CD8-positive, alpha-beta memory T cell (primary cell): ENCODE measurements around the gene LPIN1. TPM values are rescaled to one million over a fixed set of nuclear protein-coding genes. Genes with fewer than 3 reads are reported as not detected.
"Not testable (repeated sequence)": the region's sequence is repeated elsewhere in the genome, so short reads cannot be mapped to it uniquely, and the experiment has no call there.

Experiments used
- CTCF ChIA-PET: fragments of 350-600 bp; sonication (Branson Sonifier 250); formaldehyde crosslinking; loops from one replicate; lab custom pipeline; 2021; ENCODE audit warnings: antibody characterized with exemption; lab: Charles Lee
- POLR2A ChIA-PET: fragments of 350-600 bp; sonication (Branson Sonifier 250); formaldehyde crosslinking; loops from one replicate; lab custom pipeline; 2021; ENCODE audit warnings: antibody characterized with exemption; lab: Charles Lee
- DNase-seq, 5 donors: peaks; one replicate each; pipeline versions ENCODE4 v3.0.0 to v3.0.0-alpha.2; 2020 to 2022; ENCODE audit warnings: mixed read lengths in 1 of 5
- H3K27ac ChIP-seq: one replicate; pipeline ENCODE4 v1.7.0; 2013; ENCODE audit warnings: low read depth, mild to moderate bottlenecking, low read length, moderate library complexity
- H3K27me3 ChIP-seq: 2 replicates; pipeline ENCODE4 v1.7.0; 2013; ENCODE audit warnings: low read length, mild to moderate bottlenecking; ENCODE audit not compliant: insufficient read depth, poor library complexity, severe bottlenecking
- H3K36me3 ChIP-seq: 2 replicates; pipeline ENCODE4 v1.7.0; 2013; ENCODE audit warnings: mild to moderate bottlenecking, low read length, moderate library complexity; ENCODE audit not compliant: insufficient read depth
- H3K4me1 ChIP-seq: 2 replicates; pipeline ENCODE4 v1.7.0; 2013; ENCODE audit warnings: mild to moderate bottlenecking, low read length, moderate library complexity; ENCODE audit not compliant: insufficient read depth
- H3K4me3 ChIP-seq: 2 replicates; pipeline ENCODE4 v1.7.0; 2013; ENCODE audit warnings: mild to moderate bottlenecking, low read length
- H3K9me3 ChIP-seq: 2 replicates; pipeline ENCODE4 v1.7.0; 2013; ENCODE audit warnings: mild to moderate bottlenecking, low read length
- H3K27ac Mint-ChIP-seq, 8 donors: one replicate each; pipeline ENCODE4 v1.8.0; 2020 to 2021; ENCODE audit warnings: mixed read lengths in 8 of 8, mild to moderate bottlenecking in 6 of 8, inconsistent platforms in 3 of 8, moderate library complexity in 3 of 8
- H3K27me3 Mint-ChIP-seq, 2 donors: one replicate each; pipeline ENCODE4 v1.8.0; 2020 to 2021; ENCODE audit warnings: mixed read lengths in 2 of 2, mild to moderate bottlenecking in 1 of 2, moderate library complexity in 1 of 2
- H3K36me3 Mint-ChIP-seq, 3 donors: one replicate each; pipeline ENCODE4 v1.8.0; 2020 to 2021; ENCODE audit warnings: mixed read lengths in 3 of 3, inconsistent platforms in 1 of 3, mild to moderate bottlenecking in 1 of 3
- H3K4me1 Mint-ChIP-seq, 3 donors: one replicate each; pipeline ENCODE4 v1.8.0; 2020 to 2021; ENCODE audit warnings: mixed read lengths in 3 of 3, inconsistent platforms in 1 of 3, mild to moderate bottlenecking in 1 of 3
- H3K4me3 Mint-ChIP-seq, 7 donors: one replicate each; pipeline ENCODE4 v1.8.0; 2020 to 2021; ENCODE audit warnings: mixed read lengths in 7 of 7, mild to moderate bottlenecking in 6 of 7, moderate library complexity in 4 of 7, inconsistent platforms in 2 of 7
- H3K9me3 Mint-ChIP-seq, 5 donors: one replicate each; pipeline ENCODE4 v1.8.0; 2020 to 2022; ENCODE audit warnings: mixed read lengths in 5 of 5, mild to moderate bottlenecking in 3 of 5, moderate library complexity in 2 of 5, inconsistent platforms in 1 of 5
- polyA plus RNA-seq: library from polyadenylated mRNA; unstranded; fragments of 300-500 nt; fragmentation: Illumina TruSeq; gene quantifications from one replicate; pipeline ENCODE4 v1.2.3, GENCODE V29; 2021
- total RNA-seq, 2 experiments: library from RNA; stranded (reverse); gene quantifications; one replicate each; pipeline ENCODE4 v1.2.3, GENCODE V29; 2021

Gene LPIN1
- total and polyA plus RNA-seq, 3 experiments from 2014 or later: 25.7 to 37.1 (median 34.8) TPM

DNA sequence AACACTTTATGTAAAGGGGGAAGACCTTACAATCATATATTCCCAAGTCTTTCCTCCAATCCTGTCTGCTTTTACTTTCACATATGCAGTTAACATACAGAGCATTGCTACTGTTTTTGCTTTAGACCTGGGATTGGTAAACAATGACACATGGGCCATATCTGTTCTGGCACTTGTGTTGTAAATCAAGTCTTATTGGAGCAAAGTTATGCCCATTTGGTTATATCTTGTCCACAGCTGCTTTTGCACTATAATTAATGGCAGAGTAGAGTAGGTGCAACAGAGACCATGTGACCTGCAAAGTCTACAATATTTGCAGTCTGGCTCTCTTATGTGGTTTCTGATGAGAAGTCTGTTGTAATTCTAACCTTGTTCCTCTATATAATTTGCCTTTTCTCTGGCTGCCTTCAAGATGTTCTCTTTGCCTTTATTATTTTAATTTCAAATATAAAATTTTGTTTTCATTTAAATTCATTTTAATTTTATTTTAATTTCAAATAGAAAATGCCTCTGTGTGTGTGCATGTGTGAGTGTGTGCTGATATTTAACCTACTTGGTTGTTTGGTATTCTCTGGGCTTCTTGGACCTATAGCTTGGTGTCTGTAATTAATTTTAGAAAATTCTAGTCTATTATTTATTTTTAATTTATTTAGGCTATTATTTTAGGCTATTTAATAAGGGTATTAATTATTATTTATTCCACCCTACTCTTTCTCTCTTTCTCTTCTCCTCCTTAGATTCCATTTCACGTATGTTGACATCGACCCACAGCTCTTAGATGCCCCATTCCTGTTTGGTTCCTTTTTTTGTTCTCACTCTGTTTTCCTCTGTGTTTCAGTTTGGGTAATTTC, 16.8 kb upstream of the LPIN1 start:
- Histone ChIP-seq H3K27me3 (no peaks in the 10 kb centered on the region), H3K4me3 (no peak overlapping the region)
- POLR2A ChIA-PET: no interaction called here

DNA sequence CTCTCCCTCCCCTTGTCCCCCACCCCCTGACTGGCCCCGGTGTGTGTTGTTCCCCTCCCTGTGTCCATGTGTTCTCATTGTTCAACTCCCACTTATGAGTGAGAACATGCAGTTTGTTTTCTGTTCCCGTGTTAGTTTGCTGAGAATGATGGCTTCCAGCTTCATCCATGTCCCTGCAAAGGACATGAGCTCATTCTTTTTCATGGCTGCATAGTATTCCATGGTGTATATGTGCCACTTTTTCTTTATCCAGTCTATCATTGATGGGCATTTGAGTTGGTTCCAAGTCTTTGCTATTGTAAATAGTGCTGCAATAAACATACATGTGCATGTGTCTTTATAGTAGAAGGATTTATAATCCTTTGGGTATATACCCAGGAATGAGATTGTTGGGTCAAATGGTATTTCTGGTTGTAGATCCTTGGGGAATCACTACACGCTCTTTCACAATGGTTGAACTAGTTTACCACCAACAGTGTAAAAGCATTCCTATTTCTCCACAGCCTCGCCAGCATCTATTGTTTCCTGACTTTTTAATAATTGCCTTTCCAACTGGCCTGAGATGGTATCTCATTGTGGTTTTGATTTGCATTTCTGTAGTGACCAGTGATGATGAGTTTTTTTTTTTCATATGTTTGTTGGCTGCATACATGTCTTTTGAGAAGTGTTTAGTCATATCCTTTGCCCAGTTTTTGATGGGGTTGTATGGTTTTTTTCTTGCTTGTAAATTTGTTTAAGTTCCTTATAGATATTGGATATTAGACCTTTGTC, 15.0 kb upstream of the LPIN1 start:
- H3K27me3 ChIP-seq, H3K4me1 ChIP-seq, H3K4me1 Mint-ChIP-seq, H3K27ac Mint-ChIP-seq, H3K9me3 Mint-ChIP-seq, H3K9me3 ChIP-seq, H3K36me3 Mint-ChIP-seq, H3K36me3 ChIP-seq, DNase-seq, H3K4me3 Mint-ChIP-seq, H3K4me3 ChIP-seq, H3K27ac ChIP-seq: not testable (repeated sequence)
- ChIA-PET POLR2A (interaction anchor here (0.6 kb wide), 1 partner anchor 12 kb away, joined by 3 read pairs; no protein-coding TSS in a partner anchor), CTCF (interaction anchor here (1.3 to 1.5 kb wide), 3 partner anchors 43 to 48 kb away, joined by 3 to 5 read pairs (median 3); no protein-coding TSS in a partner anchor)
- H3K27me3 Mint-ChIP-seq: peaks cover 7 to 40% of the 10 kb centered on the region in 2 donors

More for the DNA sequence above, 16.8 kb upstream of the LPIN1 start:
- Mint-ChIP-seq H3K4me1 (no peaks in the 10 kb centered on the region), H3K36me3 (peaks cover 0 to 9% (median 2%) of the 10 kb centered on the region in 3 donors), H3K4me3 (no peak overlapping the region), H3K27ac (peak overlapping the region in 1 of 8 donors; percentile 61), H3K27me3 (peaks cover 11 to 44% of the 10 kb centered on the region in 2 donors), H3K9me3 (no peaks in the 10 kb centered on the region)
- Histone ChIP-seq H3K27ac (no peak overlapping the region), H3K4me1 (no peaks in the 10 kb centered on the region), H3K9me3 (no peaks in the 10 kb centered on the region), H3K36me3 (no peaks in the 10 kb centered on the region)
- DNase-seq: no peak
- CTCF ChIA-PET: interaction anchor here (0.9 to 1.5 kb wide), 3 partner anchors 9 to 50 kb away, joined by 3 read pairs; no protein-coding TSS in a partner anchor

- Histone ChIP-seq H3K4me3 (no peak overlapping the region), H3K27me3 (no peaks in the 10 kb centered on the region), H3K4me1 (no peaks in the 10 kb centered on the region), H3K36me3 (no peaks in the 10 kb centered on the region), H3K9me3 (no peaks in the 10 kb centered on the region), H3K27ac (no peak overlapping the region)
- H3K4me3 Mint-ChIP-seq: no peak overlapping the region
- H3K27me3 Mint-ChIP-seq: peaks cover 7 to 32% of the 10 kb centered on the region in 2 donors
- DNase-seq: no peak
- ChIA-PET CTCF (interaction anchor here (1.3 kb wide), 1 partner anchor 47 kb away, joined by 5 read pairs; no protein-coding TSS in a partner anchor), POLR2A (no interaction called here)
- no peak overlapping the region for H3K27ac Mint-ChIP-seq
- no peaks in the 10 kb centered on the region for H3K4me1 Mint-ChIP-seq
- H3K36me3 Mint-ChIP-seq: peaks cover 0 to 9% (median 2%) of the 10 kb centered on the region in 3 donors
- H3K9me3 Mint-ChIP-seq: no peaks in the 10 kb centered on the region
Measured at GRCh38 chr2:11732587-11732986, 13.8 kb upstream of the LPIN1 start.

DNA sequence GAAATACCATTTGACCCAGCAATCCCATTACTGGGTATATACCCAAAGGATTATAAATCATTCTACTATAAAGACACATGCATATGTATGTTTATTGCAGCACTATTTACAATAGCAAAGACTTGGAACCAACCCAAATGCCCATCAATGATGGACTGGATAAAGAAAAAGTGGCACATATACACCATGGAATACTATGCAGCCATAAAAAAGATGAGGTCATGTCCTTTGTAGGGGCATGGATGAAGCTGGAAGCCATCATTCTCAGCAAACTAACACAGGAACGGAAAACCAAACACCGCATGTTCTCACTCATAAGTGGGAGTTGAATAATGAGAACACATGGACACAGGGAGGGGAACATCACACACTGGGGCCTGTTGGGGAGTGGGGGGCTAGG, 8.6 kb upstream of the LPIN1 start:
- H3K27ac Mint-ChIP-seq, POLR2A ChIA-PET, H3K4me3 Mint-ChIP-seq, H3K9me3 Mint-ChIP-seq, H3K4me1 ChIP-seq, H3K27ac ChIP-seq, DNase-seq, H3K9me3 ChIP-seq, H3K4me1 Mint-ChIP-seq, H3K4me3 ChIP-seq, H3K27me3 ChIP-seq, H3K36me3 ChIP-seq, H3K36me3 Mint-ChIP-seq: not testable (repeated sequence)
- CTCF ChIA-PET: interaction anchor here (1.4 to 3.8 kb wide), 3 partner anchors 9 to 47 kb away, joined by 5 to 42 read pairs (median 27); no protein-coding TSS in a partner anchor
- H3K27me3 Mint-ChIP-seq: peaks cover 1 to 16% of the 10 kb centered on the region in 2 donors

DNA sequence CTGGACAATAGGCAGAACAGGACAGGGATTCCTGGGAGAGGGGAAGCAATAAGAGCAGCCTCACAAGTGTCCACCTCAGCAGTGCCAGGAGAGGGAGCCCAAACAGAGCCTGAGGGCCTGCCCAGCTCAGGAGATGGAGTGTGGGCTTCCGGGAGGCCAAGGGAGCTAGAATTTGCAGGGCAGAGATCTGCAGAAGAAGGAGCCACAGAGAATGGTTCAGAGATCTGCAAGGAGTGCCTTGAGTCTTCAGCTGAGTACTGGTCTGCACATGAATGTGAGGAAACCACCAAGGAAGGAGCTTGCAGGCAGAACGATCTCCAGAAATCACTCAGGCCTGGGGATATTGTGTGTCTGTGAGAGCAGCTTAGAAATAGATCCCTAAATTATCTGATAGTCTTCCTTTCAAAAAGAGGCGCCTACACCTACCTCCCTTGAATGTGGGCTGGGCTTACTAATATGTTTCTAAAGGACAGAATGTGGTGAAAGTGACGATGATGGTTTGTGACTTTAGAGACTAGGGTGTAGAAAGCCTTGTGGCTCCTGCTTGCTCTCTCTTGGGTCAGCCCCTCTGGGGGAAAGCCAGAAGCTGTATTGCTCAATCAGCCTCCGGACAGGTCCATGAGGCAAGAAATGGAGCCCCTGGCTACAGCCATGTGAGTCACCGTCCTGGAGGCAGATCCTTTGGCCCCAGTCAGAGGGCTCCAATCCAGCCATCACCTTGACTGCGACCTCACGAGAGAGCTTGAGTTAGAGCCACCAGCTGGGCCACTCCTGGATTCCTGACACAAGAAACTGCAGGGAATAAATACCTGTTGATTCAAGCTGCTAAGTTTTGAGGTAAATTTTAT, 7.6 kb upstream of the LPIN1 start:
- peaks cover 8 to 13% (median 9%) of the 10 kb centered on the region in 3 donors for H3K4me1 Mint-ChIP-seq
- H3K27me3 ChIP-seq: no peaks in the 10 kb centered on the region
- H3K9me3 ChIP-seq: no peaks in the 10 kb centered on the region
- peak in 3 of 5 donors; percentile 12 to 63 (median 14) for DNase-seq
- H3K4me3 ChIP-seq: no peak overlapping the region
- H3K27me3 Mint-ChIP-seq: peaks cover 1 to 9% of the 10 kb centered on the region in 2 donors
- no peak overlapping the region for H3K4me3 Mint-ChIP-seq
- no peaks in the 10 kb centered on the region for H3K9me3 Mint-ChIP-seq
- H3K4me1 ChIP-seq: peaks cover 5% of the 10 kb centered on the region
- no peaks in the 10 kb centered on the region for H3K36me3 Mint-ChIP-seq
- ChIA-PET CTCF (interaction anchor here (0.6 to 3.8 kb wide), 11 partner anchors 8 to 48 kb away, joined by 3 to 42 read pairs (median 5); no protein-coding TSS in a partner anchor), POLR2A (interaction anchor here (0.5 kb wide), 1 partner anchor 18 kb away, joined by 5 read pairs; no protein-coding TSS in a partner anchor)
- H3K36me3 ChIP-seq: no peaks in the 10 kb centered on the region
- no peak overlapping the region for H3K27ac ChIP-seq
- H3K27ac Mint-ChIP-seq: peak overlapping the region in 3 of 8 donors; percentile 23 to 44 (median 33)

DNA sequence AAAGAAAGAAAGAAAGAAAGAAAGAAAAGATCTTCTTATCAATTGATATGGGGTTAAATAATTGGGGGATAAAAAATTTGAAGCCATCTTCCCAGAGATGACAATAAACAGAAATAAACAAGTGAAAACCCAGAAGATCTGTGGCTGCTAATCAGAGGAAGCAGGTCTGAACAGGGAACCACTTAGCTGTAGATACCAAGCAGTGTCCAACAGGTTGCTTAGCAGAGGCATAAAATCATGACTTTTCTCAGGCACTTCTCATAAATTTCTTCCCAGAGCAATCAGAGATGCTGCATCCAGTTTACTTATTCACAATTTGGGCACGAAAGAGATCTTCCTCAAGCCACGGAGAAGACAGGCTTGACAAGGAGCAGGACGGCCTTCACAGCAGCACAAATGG, 5.7 kb upstream of the LPIN1 start:
- H3K27ac Mint-ChIP-seq: peak overlapping the region in 2 of 8 donors; percentile 13 to 56
- Histone ChIP-seq H3K4me1 (peaks cover 24% of the 10 kb centered on the region), H3K4me3 (no peak overlapping the region), H3K27me3 (no peaks in the 10 kb centered on the region), H3K27ac (no peak overlapping the region), H3K9me3 (no peaks in the 10 kb centered on the region), H3K36me3 (no peaks in the 10 kb centered on the region)
- H3K4me3 Mint-ChIP-seq: peak overlapping the region in 1 of 7 donors; percentile 3
- no peaks in the 10 kb centered on the region for H3K36me3 Mint-ChIP-seq
- H3K27me3 Mint-ChIP-seq: no peaks in the 10 kb centered on the region
- no peak for DNase-seq
- ChIA-PET POLR2A (no interaction called here), CTCF (interaction anchor here (0.7 to 3.8 kb wide), 7 partner anchors 11 to 609 kb away, joined by 3 to 42 read pairs (median 3); no protein-coding TSS in a partner anchor)
- H3K9me3 Mint-ChIP-seq: no peaks in the 10 kb centered on the region
- peaks cover 21 to 32% (median 26%) of the 10 kb centered on the region in 3 donors for H3K4me1 Mint-ChIP-seq

- Mint-ChIP-seq H3K9me3 (no peaks in the 10 kb centered on the region), H3K4me1 (peaks cover 28 to 40% (median 36%) of the 10 kb centered on the region in 3 donors), H3K27me3 (no peaks in the 10 kb centered on the region), H3K27ac (peak overlapping the region in 2 of 8 donors; percentile 3 to 29), H3K36me3 (peaks cover 0 to 4% (median 0%) of the 10 kb centered on the region in 3 donors), H3K4me3 (no peak overlapping the region)
- no peak overlapping the region for H3K4me3 ChIP-seq
- ChIA-PET POLR2A (no interaction called here), CTCF (interaction anchor here (1.4 kb wide), 1 partner anchor 37 kb away, joined by 7 read pairs; no protein-coding TSS in a partner anchor)
- no peaks in the 10 kb centered on the region for H3K9me3 ChIP-seq
- H3K27ac ChIP-seq: no peak overlapping the region
- H3K36me3 ChIP-seq: no peaks in the 10 kb centered on the region
- H3K27me3 ChIP-seq: no peaks in the 10 kb centered on the region
- peaks cover 30% of the 10 kb centered on the region for H3K4me1 ChIP-seq
- no peak for DNase-seq
Measured at GRCh38 chr2:11742317-11742701, 4.1 kb upstream of the LPIN1 start.
